MCF 10A (cell line): ENCODE data around the gene CACNA2D1. TPM values are rescaled to one million over a fixed set of nuclear protein-coding genes. Genes with fewer than 3 reads are reported as not detected.

Experiments used
- BruUV-seq: library from RNA; stranded (reverse); fragments of 400-500 nt; replicated peaks from 2 replicates; lab custom pipeline; 2021; lab: Mats Ljungman, UMichigan
- CTCF ChIA-PET: fragments of 300-600 bp; sonication (Branson Sonifier 250); formaldehyde crosslinking; extraction: SDS; loops from one replicate; lab custom pipeline; 2021; ENCODE audit warnings: antibody characterized with exemption, inconsistent platforms; lab: Yijun Ruan, JAX
- POLR2A ChIA-PET: fragments of 300-600, 350-650 bp; sonication (Branson Sonifier 250); formaldehyde crosslinking; extraction: SDS; loops from one replicate; lab custom pipeline; 2020; ENCODE audit warnings: antibody characterized with exemption, inconsistent platforms; lab: Yijun Ruan, JAX
- DNase-seq: peaks from one replicate; pipeline ENCODE4 v3.0.0-alpha.2; 2018; ENCODE audit not compliant: unreplicated experiment
- H3K27ac Mint-ChIP-seq: one replicate; pipeline ENCODE4 v1.8.0; 2022; ENCODE audit warnings: mild to moderate bottlenecking, low read depth, mixed read lengths; ENCODE audit not compliant: unreplicated experiment
- H3K27me3 Mint-ChIP-seq: one replicate; pipeline ENCODE4 v1.8.0; 2022; ENCODE audit warnings: mixed read lengths; ENCODE audit not compliant: insufficient read depth, unreplicated experiment
- H3K36me3 Mint-ChIP-seq: one replicate; pipeline ENCODE4 v1.8.0; 2022; ENCODE audit warnings: mild to moderate bottlenecking, moderate library complexity, mixed read lengths; ENCODE audit not compliant: insufficient read depth, unreplicated experiment
- H3K4me1 Mint-ChIP-seq: one replicate; pipeline ENCODE4 v1.8.0; 2022; ENCODE audit warnings: mixed read lengths; ENCODE audit not compliant: insufficient read depth, unreplicated experiment
- H3K4me3 Mint-ChIP-seq: one replicate; pipeline ENCODE4 v1.8.0; 2022; ENCODE audit warnings: mild to moderate bottlenecking, moderate library complexity, mixed read lengths; ENCODE audit not compliant: unreplicated experiment
- H3K9me3 Mint-ChIP-seq: one replicate; pipeline ENCODE4 v1.8.0; 2022; ENCODE audit warnings: mixed read lengths; ENCODE audit not compliant: unreplicated experiment
- intact Hi-C: fragments of 100-400 bp; cut with micrococcal nuclease; formaldehyde crosslinking; loops from 2 replicates; pipeline ENCODE4 v1.14.1; 2022
- total RNA-seq: library from RNA; stranded (reverse); gene quantifications from 2 replicates; pipeline ENCODE4 v1.2.3, GENCODE V29; 2022
- TF ChIP-seq, protein P1 (sequence below): fragments of 200-600 bp; IDR thresholded peaks from one replicate; pipeline ENCODE4 v1.8.0; 2022; ENCODE audit warnings: antibody characterized with exemption, mild to moderate bottlenecking; ENCODE audit not compliant: unreplicated experiment

Gene CACNA2D1
- total RNA-seq, 1 experiment from 2014 or later, result not detected

DNA sequence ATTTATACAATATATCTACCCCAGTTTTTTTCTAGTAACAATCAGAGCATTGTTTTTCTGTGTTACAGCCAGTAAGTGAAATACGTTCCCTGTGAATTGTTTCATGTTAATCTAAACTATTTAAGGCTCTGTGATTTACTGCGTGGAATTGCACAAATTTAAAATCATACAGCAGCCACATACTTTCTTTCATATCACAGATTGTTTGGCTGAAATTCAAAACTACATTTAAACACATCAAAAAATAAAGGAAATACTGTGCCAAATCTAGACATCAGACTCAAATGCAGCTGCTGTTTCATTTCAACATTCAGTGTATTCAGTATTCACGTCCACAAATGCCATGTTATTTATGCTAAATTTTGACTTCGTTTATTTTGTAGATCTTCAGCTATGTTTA is 431.1 kb downstream of the CACNA2D1 start:
- no peak for DNase-seq
- H3K36me3 Mint-ChIP-seq, result no peaks in the 10 kb centered on the region
- ChIA-PET POLR2A (no interaction called here), CTCF (no interaction called here)
- intact Hi-C loops, result no loop called here
- TF ChIP-seq, protein P1, sequence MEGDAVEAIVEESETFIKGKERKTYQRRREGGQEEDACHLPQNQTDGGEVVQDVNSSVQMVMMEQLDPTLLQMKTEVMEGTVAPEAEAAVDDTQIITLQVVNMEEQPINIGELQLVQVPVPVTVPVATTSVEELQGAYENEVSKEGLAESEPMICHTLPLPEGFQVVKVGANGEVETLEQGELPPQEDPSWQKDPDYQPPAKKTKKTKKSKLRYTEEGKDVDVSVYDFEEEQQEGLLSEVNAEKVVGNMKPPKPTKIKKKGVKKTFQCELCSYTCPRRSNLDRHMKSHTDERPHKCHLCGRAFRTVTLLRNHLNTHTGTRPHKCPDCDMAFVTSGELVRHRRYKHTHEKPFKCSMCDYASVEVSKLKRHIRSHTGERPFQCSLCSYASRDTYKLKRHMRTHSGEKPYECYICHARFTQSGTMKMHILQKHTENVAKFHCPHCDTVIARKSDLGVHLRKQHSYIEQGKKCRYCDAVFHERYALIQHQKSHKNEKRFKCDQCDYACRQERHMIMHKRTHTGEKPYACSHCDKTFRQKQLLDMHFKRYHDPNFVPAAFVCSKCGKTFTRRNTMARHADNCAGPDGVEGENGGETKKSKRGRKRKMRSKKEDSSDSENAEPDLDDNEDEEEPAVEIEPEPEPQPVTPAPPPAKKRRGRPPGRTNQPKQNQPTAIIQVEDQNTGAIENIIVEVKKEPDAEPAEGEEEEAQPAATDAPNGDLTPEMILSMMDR, result no peak
- H3K9me3 Mint-ChIP-seq, result no peaks in the 10 kb centered on the region
- H3K27ac Mint-ChIP-seq, result no peak overlapping the region
- peaks cover 4% of the 10 kb centered on the region for H3K4me1 Mint-ChIP-seq
- no peak overlapping the region for H3K4me3 Mint-ChIP-seq
- no TSS peak for BruUV-seq
- H3K27me3 Mint-ChIP-seq, result peaks cover 46% of the 10 kb centered on the region

DNA sequence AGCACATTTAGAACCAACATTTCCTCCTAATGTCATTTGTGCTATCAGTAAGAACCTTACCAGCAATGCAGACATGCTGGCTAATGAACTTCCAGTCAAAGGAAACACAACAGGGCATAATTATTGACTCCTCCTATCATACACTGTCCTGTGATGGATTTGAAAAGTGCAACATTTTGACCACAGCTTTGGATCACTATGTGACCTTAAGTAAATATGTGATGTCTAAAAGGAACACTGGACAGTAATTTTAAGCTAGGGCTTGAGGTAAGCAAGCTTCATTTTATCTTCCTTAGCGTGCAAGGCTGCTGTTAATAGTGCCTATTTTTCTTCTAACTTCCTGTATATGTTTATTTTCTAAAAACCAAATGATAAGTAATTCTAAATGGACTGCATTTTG is 433.2 kb downstream of the CACNA2D1 start:
- TF ChIP-seq, protein P1, result no peak
- intact Hi-C loops, result no loop called here
- Mint-ChIP-seq H3K9me3 (no peaks in the 10 kb centered on the region), H3K27ac (no peak overlapping the region), H3K4me1 (no peaks in the 10 kb centered on the region), H3K4me3 (no peak overlapping the region), H3K27me3 (peaks cover 53% of the 10 kb centered on the region), H3K36me3 (no peaks in the 10 kb centered on the region)
- ChIA-PET CTCF (interaction anchor here (0.6 to 2.4 kb wide), 4 partner anchors 13 to 562 kb away, joined by 3 to 14 read pairs (median 3); no protein-coding TSS in a partner anchor), POLR2A (no interaction called here)
- BruUV-seq, result no TSS peak
- DNase-seq, result no peak

DNA sequence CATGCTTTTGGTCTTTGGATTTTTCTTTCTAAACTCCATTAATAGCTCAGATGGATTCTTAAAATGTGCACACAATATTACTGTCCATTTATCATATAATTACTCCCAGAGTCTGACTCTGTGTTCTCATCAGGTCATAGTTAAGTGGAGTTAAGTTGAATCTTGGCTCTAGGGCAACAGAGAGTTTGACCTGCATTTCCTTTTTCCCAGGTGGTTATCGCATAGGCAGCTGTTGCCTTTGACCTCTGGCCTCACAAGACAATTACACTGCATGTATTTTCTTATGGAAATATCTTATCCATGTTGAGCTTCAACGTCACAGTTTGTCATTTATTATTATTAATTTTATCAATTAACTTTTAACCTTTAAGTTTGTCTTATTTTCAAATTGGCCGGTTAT is 436.3 kb downstream of the CACNA2D1 start:
- POLR2A ChIA-PET, result interaction anchor here (0.7 kb wide), 1 partner anchor 8 kb away, joined by 4 read pairs; no protein-coding TSS in a partner anchor
- CTCF ChIA-PET, result interaction anchor here (0.7 to 1.3 kb wide), 2 partner anchors 9 to 91 kb away, joined by 3 to 5 read pairs; no protein-coding TSS in a partner anchor
- intact Hi-C loops, result no loop called here
- DNase-seq, result no peak
- no peaks in the 10 kb centered on the region for H3K36me3 Mint-ChIP-seq
- H3K27ac Mint-ChIP-seq, result no peak overlapping the region
- TF ChIP-seq, protein P1, result no peak
- BruUV-seq, result no TSS peak
- H3K27me3 Mint-ChIP-seq, result peaks cover 51% of the 10 kb centered on the region
- no peak overlapping the region for H3K4me3 Mint-ChIP-seq
- H3K9me3 Mint-ChIP-seq, result no peaks in the 10 kb centered on the region
- no peaks in the 10 kb centered on the region for H3K4me1 Mint-ChIP-seq

DNA sequence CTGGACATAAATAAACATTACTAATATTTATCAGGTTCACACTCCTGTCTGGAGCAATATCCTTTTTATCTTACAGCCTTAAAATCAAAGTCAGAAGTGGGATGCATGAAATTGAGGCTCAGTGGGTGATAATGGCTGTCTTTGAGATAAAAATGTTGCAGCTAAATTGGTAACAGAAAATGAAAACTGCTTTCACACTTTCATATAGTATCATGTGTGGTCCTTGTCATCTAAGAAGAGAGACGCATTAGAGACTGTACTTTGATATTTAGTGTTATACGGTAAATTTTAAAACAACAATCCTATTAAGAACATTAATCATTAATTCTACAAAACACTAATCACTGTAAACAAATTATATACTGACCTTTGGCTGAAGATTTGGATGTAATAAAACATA is 438.5 kb downstream of the CACNA2D1 start:
- ChIA-PET CTCF (interaction anchor here (0.6 kb wide), 1 partner anchor 227 kb away, joined by 3 read pairs; no protein-coding TSS in a partner anchor), POLR2A (no interaction called here)
- intact Hi-C loops, result no loop called here
- no peaks in the 10 kb centered on the region for H3K9me3 Mint-ChIP-seq
- no peaks in the 10 kb centered on the region for H3K4me1 Mint-ChIP-seq
- no peak overlapping the region for H3K4me3 Mint-ChIP-seq
- BruUV-seq, result no TSS peak
- no peaks in the 10 kb centered on the region for H3K36me3 Mint-ChIP-seq
- TF ChIP-seq, protein P1, result no peak
- DNase-seq, result no peak
- H3K27ac Mint-ChIP-seq, result no peak overlapping the region
- H3K27me3 Mint-ChIP-seq, result peaks cover 35% of the 10 kb centered on the region
